Upper lobe of left lung (tissue), 4 donors: ENCODE results near the gene RAF1.

Experiments
- POLR2A ChIP-seq, 4 donors: fragments of 450-650 bp; IDR thresholded peaks; one replicate each; pipeline ENCODE4 v1.5.1; 2016 to 2017; ENCODE audit warnings: antibody characterized with exemption in 4 of 4, mild to moderate bottlenecking in 2 of 4
- TF ChIP-seq, protein P1 (sequence below), 6 experiments: fragments of 450-650 bp in 4 of 6; fragments of 200-600 bp in 2 of 6; sonication (generic) in 2 of 6; IDR thresholded peaks; one replicate each; pipeline ENCODE4 v1.5.1; 2016 to 2019; ENCODE audit warnings: antibody characterized with exemption in 6 of 6

DNA sequence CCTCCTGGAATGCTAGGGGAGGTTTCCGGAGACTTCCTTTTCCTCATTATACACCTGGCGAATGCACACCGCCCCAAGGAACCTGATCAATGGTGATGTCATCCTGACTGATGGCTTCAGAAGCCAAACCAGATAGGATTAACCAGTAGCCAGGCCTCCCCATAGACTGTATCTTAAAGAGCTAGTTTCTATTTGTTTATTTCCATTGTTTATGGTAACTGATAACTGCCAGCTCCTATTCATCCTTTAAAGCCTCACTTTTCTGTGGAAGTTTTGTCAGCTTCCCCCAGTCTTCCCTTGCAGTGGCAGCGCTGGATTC, 118.5 kb downstream of the RAF1 start, which contains the start of gene MKRN2OS:
- TF ChIP-seq, protein P1, sequence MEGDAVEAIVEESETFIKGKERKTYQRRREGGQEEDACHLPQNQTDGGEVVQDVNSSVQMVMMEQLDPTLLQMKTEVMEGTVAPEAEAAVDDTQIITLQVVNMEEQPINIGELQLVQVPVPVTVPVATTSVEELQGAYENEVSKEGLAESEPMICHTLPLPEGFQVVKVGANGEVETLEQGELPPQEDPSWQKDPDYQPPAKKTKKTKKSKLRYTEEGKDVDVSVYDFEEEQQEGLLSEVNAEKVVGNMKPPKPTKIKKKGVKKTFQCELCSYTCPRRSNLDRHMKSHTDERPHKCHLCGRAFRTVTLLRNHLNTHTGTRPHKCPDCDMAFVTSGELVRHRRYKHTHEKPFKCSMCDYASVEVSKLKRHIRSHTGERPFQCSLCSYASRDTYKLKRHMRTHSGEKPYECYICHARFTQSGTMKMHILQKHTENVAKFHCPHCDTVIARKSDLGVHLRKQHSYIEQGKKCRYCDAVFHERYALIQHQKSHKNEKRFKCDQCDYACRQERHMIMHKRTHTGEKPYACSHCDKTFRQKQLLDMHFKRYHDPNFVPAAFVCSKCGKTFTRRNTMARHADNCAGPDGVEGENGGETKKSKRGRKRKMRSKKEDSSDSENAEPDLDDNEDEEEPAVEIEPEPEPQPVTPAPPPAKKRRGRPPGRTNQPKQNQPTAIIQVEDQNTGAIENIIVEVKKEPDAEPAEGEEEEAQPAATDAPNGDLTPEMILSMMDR (IDR thresholded peaks at IDR 0.05): no peak
- TF ChIP-seq POLR2A (IDR thresholded peaks at IDR 0.05): peak in 1 of 4 donors; percentile 14
